Measurements from ENCODE around the gene MAGI3.

MAGI3 gene

GRCh38 chr1:113551728-113552127 is 161.4 kb downstream of the MAGI3 start:
- Histone ChIP-seq H3K27me3 (ENCODE audit: insufficient read depth, low read length) (no peaks in the 10 kb centered on the region), H4K20me1 (ENCODE audit: insufficient read depth, low read length) (no peaks in the 10 kb centered on the region), H3K4me1 (ENCODE audit: insufficient read depth, low read length, severe bottlenecking) (no peaks in the 10 kb centered on the region), H3K4me2 (ENCODE audit: low read length) (no peak overlapping the region), H3K4me3 (ENCODE audit: low read depth, low read length, poor library complexity, severe bottlenecking) (no peak overlapping the region), H3K36me3 (ENCODE audit: insufficient read depth, low read length) (no peaks in the 10 kb centered on the region), H3K9me3 (ENCODE audit: low read length) (no peaks in the 10 kb centered on the region), H3F3A (ENCODE audit: insufficient read depth, low read length) (no peaks in the 10 kb centered on the region), H3K9ac (ENCODE audit: low read length) (no peak overlapping the region), H3K79me2 (ENCODE audit: insufficient read depth, low read length) (no peaks in the 10 kb centered on the region), H2AFZ (ENCODE audit: low read length) (no peak overlapping the region), H3K9me2 (ENCODE audit: low read depth, low read length) (no peaks in the 10 kb centered on the region), H3K27ac (ENCODE audit: low read depth, low read length, poor library complexity, severe bottlenecking) (no peak overlapping the region)
- TF ChIP-seq EZH2 (IDR thresholded peaks at IDR 0.05; ENCODE audit: borderline replicate concordance, low read length), result no peak
- TF ChIP-seq CTCF (IDR thresholded peaks at IDR 0.05; ENCODE audit: low read length), result no peak

GRCh38 chr1:113552244-113552643 is 161.9 kb downstream of the MAGI3 start:
- Histone ChIP-seq H2AFZ (ENCODE audit: low read length) (no peak overlapping the region), H3K4me1 (ENCODE audit: insufficient read depth, low read length, severe bottlenecking) (no peaks in the 10 kb centered on the region), H4K20me1 (ENCODE audit: insufficient read depth, low read length) (no peaks in the 10 kb centered on the region), H3K9ac (ENCODE audit: low read length) (no peak overlapping the region), H3K79me2 (ENCODE audit: insufficient read depth, low read length) (no peaks in the 10 kb centered on the region), H3K36me3 (ENCODE audit: insufficient read depth, low read length) (no peaks in the 10 kb centered on the region), H3F3A (ENCODE audit: insufficient read depth, low read length) (no peaks in the 10 kb centered on the region), H3K27ac (ENCODE audit: low read depth, low read length, poor library complexity, severe bottlenecking) (no peak overlapping the region), H3K9me3 (ENCODE audit: low read length) (no peaks in the 10 kb centered on the region), H3K4me2 (ENCODE audit: low read length) (no peak overlapping the region), H3K4me3 (ENCODE audit: low read depth, low read length, poor library complexity, severe bottlenecking) (no peak overlapping the region), H3K9me2 (ENCODE audit: low read depth, low read length) (no peaks in the 10 kb centered on the region), H3K27me3 (ENCODE audit: insufficient read depth, low read length) (no peaks in the 10 kb centered on the region)
- no peak for TF ChIP-seq EZH2 (IDR thresholded peaks at IDR 0.05; ENCODE audit: borderline replicate concordance, low read length)
- no peak for TF ChIP-seq CTCF (IDR thresholded peaks at IDR 0.05; ENCODE audit: low read length)

GRCh38 chr1:113557187-113557586 is 166.9 kb downstream of the MAGI3 start:
- Histone ChIP-seq H3K9me2 (ENCODE audit: low read depth, low read length) (no peaks in the 10 kb centered on the region), H3F3A (ENCODE audit: insufficient read depth, low read length) (no peaks in the 10 kb centered on the region), H3K79me2 (ENCODE audit: insufficient read depth, low read length) (no peaks in the 10 kb centered on the region), H3K4me3 (ENCODE audit: low read depth, low read length, poor library complexity, severe bottlenecking) (no peak overlapping the region), H2AFZ (ENCODE audit: low read length) (no peak overlapping the region), H3K36me3 (ENCODE audit: insufficient read depth, low read length) (no peaks in the 10 kb centered on the region), H3K4me1 (ENCODE audit: insufficient read depth, low read length, severe bottlenecking) (no peaks in the 10 kb centered on the region), H3K27me3 (ENCODE audit: insufficient read depth, low read length) (no peaks in the 10 kb centered on the region), H3K9ac (ENCODE audit: low read length) (no peak overlapping the region), H3K4me2 (ENCODE audit: low read length) (no peak overlapping the region), H3K27ac (ENCODE audit: low read depth, low read length, poor library complexity, severe bottlenecking) (no peak overlapping the region), H3K9me3 (ENCODE audit: low read length) (no peaks in the 10 kb centered on the region), H4K20me1 (ENCODE audit: insufficient read depth, low read length) (no peaks in the 10 kb centered on the region)
- TF ChIP-seq EZH2 (IDR thresholded peaks at IDR 0.05; ENCODE audit: borderline replicate concordance, low read length) (no peak), CTCF (IDR thresholded peaks at IDR 0.05; ENCODE audit: low read length) (no peak)

Measured in OCI-LY1 (cell line).